ENCODE data around the gene GRIK3.

The GRIK3 gene

GRCh38 chr1:37033355-37034101 is 787 bp downstream of the GRIK3 start:
- Histone ChIP-seq H3K27me3 (ENCODE audit: insufficient read depth, low read length, poor library complexity, severe bottlenecking) (no peaks in the 10 kb centered on the region), H3K9me3 (ENCODE audit: insufficient read depth, low read depth, low read length) (no peaks in the 10 kb centered on the region), H4K20me1 (ENCODE audit: insufficient read depth, low read length, poor library complexity, severe bottlenecking) (no peaks in the 10 kb centered on the region), H3K4me3 (ENCODE audit: low read length, poor library complexity, severe bottlenecking) (no peak overlapping the region), H3K4me1 (ENCODE audit: insufficient read depth, low read length, poor library complexity, severe bottlenecking) (no peaks in the 10 kb centered on the region), H3K79me2 (ENCODE audit: insufficient read depth, low read length) (no peaks in the 10 kb centered on the region), H3F3A (ENCODE audit: low read depth) (no peaks in the 10 kb centered on the region), H3K36me3 (ENCODE audit: insufficient read depth, low read length) (no peaks in the 10 kb centered on the region), H3K4me2 (ENCODE audit: low read depth, low read length, poor library complexity, severe bottlenecking) (no peak overlapping the region), H3K9ac (ENCODE audit: low read depth, low read length, poor library complexity, severe bottlenecking) (no peak overlapping the region), H2AFZ (ENCODE audit: low read length) (no peak overlapping the region), H3K9me2 (replicated peaks; ENCODE audit: low read depth, low read length) (no peaks in the 10 kb centered on the region)
- TF ChIP-seq EZH2phosphoT487 (IDR thresholded peaks at IDR 0.05; ENCODE audit: borderline replicate concordance) (no peak), CTCF (conservative IDR thresholded peaks at IDR 0.05; ENCODE audit: low read length) (no peak)

GRCh38 chr1:37032660-37033354 is 1.5 kb downstream of the GRIK3 start:
- no peaks in the 10 kb centered on the region for H3K9me3 ChIP-seq (ENCODE audit: insufficient read depth, low read depth, low read length)
- no peaks in the 10 kb centered on the region for H3F3A ChIP-seq (ENCODE audit: low read depth)
- H3K79me2 ChIP-seq (ENCODE audit: insufficient read depth, low read length): no peaks in the 10 kb centered on the region
- H3K4me1 ChIP-seq (ENCODE audit: insufficient read depth, low read length, poor library complexity, severe bottlenecking): no peaks in the 10 kb centered on the region
- H2AFZ ChIP-seq (ENCODE audit: low read length): no peak overlapping the region
- TF ChIP-seq EZH2phosphoT487 (IDR thresholded peaks at IDR 0.05; ENCODE audit: borderline replicate concordance) (no peak), CTCF (conservative IDR thresholded peaks at IDR 0.05; ENCODE audit: low read length) (no peak)
- no peak overlapping the region for H3K4me3 ChIP-seq (ENCODE audit: low read length, poor library complexity, severe bottlenecking)
- no peaks in the 10 kb centered on the region for H3K9me2 ChIP-seq (replicated peaks; ENCODE audit: low read depth, low read length)
- no peak overlapping the region for H3K9ac ChIP-seq (ENCODE audit: low read depth, low read length, poor library complexity, severe bottlenecking)
- H3K36me3 ChIP-seq (ENCODE audit: insufficient read depth, low read length): no peaks in the 10 kb centered on the region
- H3K27me3 ChIP-seq (ENCODE audit: insufficient read depth, low read length, poor library complexity, severe bottlenecking): no peaks in the 10 kb centered on the region
- H4K20me1 ChIP-seq (ENCODE audit: insufficient read depth, low read length, poor library complexity, severe bottlenecking): no peaks in the 10 kb centered on the region
- no peak overlapping the region for H3K4me2 ChIP-seq (ENCODE audit: low read depth, low read length, poor library complexity, severe bottlenecking)

GRCh38 chr1:37031871-37032270 is 2.4 kb downstream of the GRIK3 start:
- Histone ChIP-seq H2AFZ (ENCODE audit: low read length) (no peak overlapping the region), H3K79me2 (ENCODE audit: insufficient read depth, low read length) (no peaks in the 10 kb centered on the region), H3K4me3 (ENCODE audit: low read length, poor library complexity, severe bottlenecking) (no peak overlapping the region), H3K9ac (ENCODE audit: low read depth, low read length, poor library complexity, severe bottlenecking) (no peak overlapping the region), H4K20me1 (ENCODE audit: insufficient read depth, low read length, poor library complexity, severe bottlenecking) (no peaks in the 10 kb centered on the region), H3F3A (ENCODE audit: low read depth) (no peaks in the 10 kb centered on the region), H3K36me3 (ENCODE audit: insufficient read depth, low read length) (no peaks in the 10 kb centered on the region), H3K4me1 (ENCODE audit: insufficient read depth, low read length, poor library complexity, severe bottlenecking) (no peaks in the 10 kb centered on the region), H3K9me2 (replicated peaks; ENCODE audit: low read depth, low read length) (no peaks in the 10 kb centered on the region), H3K27me3 (ENCODE audit: insufficient read depth, low read length, poor library complexity, severe bottlenecking) (no peaks in the 10 kb centered on the region), H3K4me2 (ENCODE audit: low read depth, low read length, poor library complexity, severe bottlenecking) (no peak overlapping the region), H3K9me3 (ENCODE audit: insufficient read depth, low read depth, low read length) (no peaks in the 10 kb centered on the region)
- TF ChIP-seq EZH2phosphoT487 (IDR thresholded peaks at IDR 0.05; ENCODE audit: borderline replicate concordance): no peak
- no peak for TF ChIP-seq CTCF (conservative IDR thresholded peaks at IDR 0.05; ENCODE audit: low read length)

Measured in Loucy (cell line).